Fibroblast of lung (primary cell): ENCODE data around the gene COQ8B. TPM values are rescaled to one million over a fixed set of nuclear protein-coding genes. Genes with fewer than 3 reads are reported as not detected.
"Not testable (repeated sequence)": the region's sequence is repeated elsewhere in the genome, so short reads cannot be mapped to it uniquely, and the experiment has no call there.

Experiments
- DNase-seq, 2 donors: peaks; one replicate each; pipeline versions ENCODE4 v3.0.0 to v3.0.0-alpha.2; 2010; ENCODE audit warnings: low read depth in 2 of 2
- H2AFZ ChIP-seq: 2 replicates; pipeline ENCODE4 v1.5.1; 2012; ENCODE audit warnings: low read length, control low read depth, inconsistent platforms
- H3K27ac ChIP-seq: 2 replicates; pipeline ENCODE4 v1.5.1; 2011; ENCODE audit warnings: low read length, control low read depth; ENCODE audit not compliant: insufficient read depth
- H3K27me3 ChIP-seq: 2 replicates; pipeline ENCODE4 v1.5.1; 2011; ENCODE audit warnings: mild to moderate bottlenecking, low read length; ENCODE audit not compliant: control insufficient read depth, insufficient read depth
- H3K36me3 ChIP-seq: 2 replicates; pipeline ENCODE4 v1.5.1; 2011; ENCODE audit warnings: low read length; ENCODE audit not compliant: control insufficient read depth, insufficient read depth
- H3K4me1 ChIP-seq: 2 replicates; pipeline ENCODE4 v1.5.1; 2011; ENCODE audit warnings: low read length; ENCODE audit not compliant: control insufficient read depth, insufficient read depth; ENCODE audit errors: extremely low read depth
- H3K4me2 ChIP-seq: 2 replicates; pipeline ENCODE4 v1.5.1; 2011; ENCODE audit warnings: low read length, control low read depth; ENCODE audit not compliant: insufficient read depth; ENCODE audit errors: extremely low read depth
- H3K4me3 ChIP-seq, 4 experiments: fragments of 200-600 bp in 1 of 4; sonication (generic) in 1 of 4; replicated peaks in 1 of 4; 2 replicates each; pipeline ENCODE4 v1.5.1; 2011 to 2016; ENCODE audit warnings: low read length in 4 of 4, low read depth in 3 of 4, mild to moderate bottlenecking in 3 of 4, control low read depth in 2 of 4, inconsistent platforms in 1 of 4, mixed read lengths in 1 of 4; ENCODE audit not compliant: insufficient read depth in 1 of 4; ENCODE audit errors: control extremely low read depth in 1 of 4
- H3K79me2 ChIP-seq: 2 replicates; pipeline ENCODE4 v1.5.1; 2012; ENCODE audit warnings: mild to moderate bottlenecking, low read length, inconsistent platforms; ENCODE audit not compliant: control insufficient read depth, insufficient read depth
- H3K9ac ChIP-seq: 2 replicates; pipeline ENCODE4 v1.5.1; 2011; ENCODE audit warnings: mild to moderate bottlenecking, low read length, control low read depth; ENCODE audit not compliant: insufficient read depth
- H3K9me3 ChIP-seq: 2 replicates; pipeline ENCODE4 v1.5.1; 2012; ENCODE audit warnings: low read depth, low read length; ENCODE audit not compliant: control insufficient read depth, insufficient read depth
- H4K20me1 ChIP-seq: 2 replicates; pipeline ENCODE4 v1.5.1; 2011; ENCODE audit warnings: low read length; ENCODE audit not compliant: control insufficient read depth, insufficient read depth; ENCODE audit errors: extremely low read depth
- EZH2 ChIP-seq: IDR thresholded peaks from 2 replicates; pipeline ENCODE4 v1.5.1; 2012; ENCODE audit warnings: low read length, control low read depth, mild to moderate bottlenecking; ENCODE audit errors: missing control alignments
- polyA plus RNA-seq, 2 donors: library from polyadenylated mRNA; depleted of rRNA in 1 of 2; stranded (reverse) in 1 of 2; unstranded in 1 of 2; fragments of >200 nt; gene quantifications; 2 replicates each; pipeline ENCODE4 v1.2.1, GENCODE V29; 2011 to 2012; ENCODE audit warnings: missing spikeins in 1 of 2
- total RNA-seq: library from RNA; depleted of rRNA; stranded (reverse); fragments of >200 nt; gene quantifications from 2 replicates; pipeline ENCODE4 v1.2.1, GENCODE V29; 2014
- TF ChIP-seq, protein P1 (sequence below), 2 donors: IDR thresholded peaks in 1 of 2; conservative IDR thresholded peaks in 1 of 2; 1 replicate in 1 of 2; 2 replicates in 1 of 2; pipeline ENCODE4 v1.5.1; 2011 to 2012; ENCODE audit warnings: low read length in 2 of 2, control low read depth in 1 of 2, inconsistent platforms in 1 of 2, low read depth in 1 of 2, mild to moderate bottlenecking in 1 of 2

Gene COQ8B
- total and polyA plus RNA-seq, 2 donors (not counting 1 experiment from before 2014, with no cell fraction given) = 13.7 to 43.4 TPM

DNA sequence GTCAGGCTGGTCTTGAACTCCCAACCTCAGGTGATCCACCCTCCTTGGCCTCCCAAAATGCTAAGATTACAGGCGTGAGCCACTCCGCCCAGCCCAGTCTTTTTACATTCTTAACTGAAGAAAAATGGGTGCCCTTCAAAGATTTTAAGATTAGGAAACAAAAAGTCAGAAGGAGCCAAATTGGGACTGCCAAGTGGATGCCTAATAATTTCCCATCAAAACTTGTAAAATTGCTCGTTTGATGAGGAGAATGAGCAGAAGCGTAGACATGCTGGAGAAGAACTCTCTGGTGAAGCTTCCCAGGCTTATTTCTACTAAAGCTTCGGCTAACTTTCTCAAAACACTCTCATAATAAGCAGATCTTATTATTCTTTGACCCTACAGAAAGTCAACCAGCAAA, 57.6 kb downstream of the COQ8B start:
- Histone ChIP-seq H3K27ac (no peak overlapping the region), H3K9ac (no peak overlapping the region), H3K4me1 (peaks cover 6% of the 10 kb centered on the region), H3K4me2 (no peak overlapping the region), H4K20me1 (no peaks in the 10 kb centered on the region), H3K27me3 (no peaks in the 10 kb centered on the region), H2AFZ (no peak overlapping the region), H3K36me3 (no peaks in the 10 kb centered on the region), H3K9me3 (no peaks in the 10 kb centered on the region), H3K79me2 (no peaks in the 10 kb centered on the region), H3K4me3 (no peak overlapping the region)
- no peak for TF ChIP-seq EZH2
- TF ChIP-seq, protein P1, sequence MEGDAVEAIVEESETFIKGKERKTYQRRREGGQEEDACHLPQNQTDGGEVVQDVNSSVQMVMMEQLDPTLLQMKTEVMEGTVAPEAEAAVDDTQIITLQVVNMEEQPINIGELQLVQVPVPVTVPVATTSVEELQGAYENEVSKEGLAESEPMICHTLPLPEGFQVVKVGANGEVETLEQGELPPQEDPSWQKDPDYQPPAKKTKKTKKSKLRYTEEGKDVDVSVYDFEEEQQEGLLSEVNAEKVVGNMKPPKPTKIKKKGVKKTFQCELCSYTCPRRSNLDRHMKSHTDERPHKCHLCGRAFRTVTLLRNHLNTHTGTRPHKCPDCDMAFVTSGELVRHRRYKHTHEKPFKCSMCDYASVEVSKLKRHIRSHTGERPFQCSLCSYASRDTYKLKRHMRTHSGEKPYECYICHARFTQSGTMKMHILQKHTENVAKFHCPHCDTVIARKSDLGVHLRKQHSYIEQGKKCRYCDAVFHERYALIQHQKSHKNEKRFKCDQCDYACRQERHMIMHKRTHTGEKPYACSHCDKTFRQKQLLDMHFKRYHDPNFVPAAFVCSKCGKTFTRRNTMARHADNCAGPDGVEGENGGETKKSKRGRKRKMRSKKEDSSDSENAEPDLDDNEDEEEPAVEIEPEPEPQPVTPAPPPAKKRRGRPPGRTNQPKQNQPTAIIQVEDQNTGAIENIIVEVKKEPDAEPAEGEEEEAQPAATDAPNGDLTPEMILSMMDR (conservative IDR thresholded peaks at IDR 0.05 in 1 of 2, IDR thresholded peaks at IDR 0.05 in 1 of 2; ENCODE audit: low read depth in 1 of 2, low read length in 2 of 2) = no peak
- no peak for DNase-seq

GRCh38 chr19:40658031-40658430, 58.7 kb downstream of the COQ8B start:
- no peak overlapping the region for H2AFZ ChIP-seq
- no peak overlapping the region for H3K4me2 ChIP-seq
- H3K9me3 ChIP-seq = no peaks in the 10 kb centered on the region
- no peaks in the 10 kb centered on the region for H3K79me2 ChIP-seq
- H4K20me1 ChIP-seq = no peaks in the 10 kb centered on the region
- no peak for DNase-seq
- H3K9ac ChIP-seq = no peak overlapping the region
- no peak overlapping the region for H3K27ac ChIP-seq
- TF ChIP-seq, protein P1 (conservative IDR thresholded peaks at IDR 0.05 in 1 of 2, IDR thresholded peaks at IDR 0.05 in 1 of 2; ENCODE audit: low read depth in 1 of 2, low read length in 2 of 2) = no peak
- TF ChIP-seq EZH2 = no peak
- no peaks in the 10 kb centered on the region for H3K4me1 ChIP-seq
- no peak overlapping the region for H3K4me3 ChIP-seq
- no peaks in the 10 kb centered on the region for H3K36me3 ChIP-seq
- no peaks in the 10 kb centered on the region for H3K27me3 ChIP-seq

GRCh38 chr19:40655684-40656083, 61.0 kb downstream of the COQ8B start:
- not testable (repeated sequence) for H3K27ac ChIP-seq, H4K20me1 ChIP-seq, H3K79me2 ChIP-seq, H3K9ac ChIP-seq, H3K4me1 ChIP-seq, H2AFZ ChIP-seq, H3K36me3 ChIP-seq, H3K27me3 ChIP-seq, H3K9me3 ChIP-seq, H3K4me2 ChIP-seq, H3K4me3 ChIP-seq, DNase-seq

DNA sequence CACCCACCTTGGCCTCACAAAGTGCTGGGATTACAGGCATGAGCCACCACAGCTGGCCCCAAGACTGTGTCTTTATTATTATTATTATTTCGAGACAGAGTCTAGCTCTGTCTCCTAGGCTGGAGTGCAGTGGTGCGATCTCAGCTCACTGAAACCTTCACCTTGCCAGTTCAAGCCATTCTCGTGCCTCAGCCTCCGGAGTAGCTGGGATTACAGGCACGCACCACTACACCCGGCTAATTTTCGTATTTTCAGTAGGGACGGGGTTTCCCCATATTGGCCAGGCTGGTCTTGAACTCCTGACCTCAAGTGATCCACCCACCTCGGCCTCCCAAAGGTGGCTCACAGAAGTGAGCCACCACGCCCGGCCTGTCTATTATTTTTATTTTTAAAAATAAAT, 64.4 kb downstream of the COQ8B start:
- not testable (repeated sequence) for DNase-seq, H3K4me3 ChIP-seq, H3K9ac ChIP-seq, H3K4me2 ChIP-seq, H3K79me2 ChIP-seq, H3K27ac ChIP-seq, H2AFZ ChIP-seq, H3K4me1 ChIP-seq, H4K20me1 ChIP-seq, H3K27me3 ChIP-seq, H3K9me3 ChIP-seq, H3K36me3 ChIP-seq
